Mammary epithelial cell (primary cell): ENCODE measurements around the gene BCL6B.

ENCODE experiments used
- EZH2 ChIP-seq: IDR thresholded peaks from 2 replicates; pipeline ENCODE4 v1.6.1; 2012; ENCODE audit warnings: low read length, inconsistent platforms, borderline replicate concordance
- TF ChIP-seq, protein P1 (sequence below), 2 donors: IDR thresholded peaks in 1 of 2; conservative IDR thresholded peaks in 1 of 2; 2 replicates each; pipeline ENCODE4 v1.5.1; 2011 to 2012; ENCODE audit warnings: inconsistent platforms in 2 of 2, low read length in 2 of 2, mild to moderate bottlenecking in 2 of 2, control low read depth in 1 of 2, low read depth in 1 of 2; ENCODE audit not compliant: insufficient read depth in 1 of 2; ENCODE audit errors: extremely low read depth in 1 of 2

DNA sequence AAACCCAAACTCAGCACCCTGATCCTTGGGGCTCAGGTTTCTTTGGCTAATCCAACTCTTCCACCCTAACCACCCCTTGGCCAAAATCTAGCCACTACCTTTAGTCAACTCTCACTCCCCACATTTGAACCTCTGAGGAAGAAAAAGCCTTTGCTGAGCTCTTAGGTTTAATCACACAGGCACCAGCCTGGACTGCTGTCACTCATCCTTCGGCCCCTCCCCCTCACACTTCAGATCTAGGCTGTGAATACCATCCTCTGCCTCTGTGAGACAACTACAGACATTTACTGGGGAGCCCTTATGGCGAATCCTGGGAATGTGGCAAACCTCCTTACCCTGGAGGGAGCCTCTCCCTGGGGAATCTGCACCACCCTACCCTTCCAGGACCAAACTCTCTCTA is 15.7 kb upstream of the BCL6B start:
- TF ChIP-seq, protein P1, sequence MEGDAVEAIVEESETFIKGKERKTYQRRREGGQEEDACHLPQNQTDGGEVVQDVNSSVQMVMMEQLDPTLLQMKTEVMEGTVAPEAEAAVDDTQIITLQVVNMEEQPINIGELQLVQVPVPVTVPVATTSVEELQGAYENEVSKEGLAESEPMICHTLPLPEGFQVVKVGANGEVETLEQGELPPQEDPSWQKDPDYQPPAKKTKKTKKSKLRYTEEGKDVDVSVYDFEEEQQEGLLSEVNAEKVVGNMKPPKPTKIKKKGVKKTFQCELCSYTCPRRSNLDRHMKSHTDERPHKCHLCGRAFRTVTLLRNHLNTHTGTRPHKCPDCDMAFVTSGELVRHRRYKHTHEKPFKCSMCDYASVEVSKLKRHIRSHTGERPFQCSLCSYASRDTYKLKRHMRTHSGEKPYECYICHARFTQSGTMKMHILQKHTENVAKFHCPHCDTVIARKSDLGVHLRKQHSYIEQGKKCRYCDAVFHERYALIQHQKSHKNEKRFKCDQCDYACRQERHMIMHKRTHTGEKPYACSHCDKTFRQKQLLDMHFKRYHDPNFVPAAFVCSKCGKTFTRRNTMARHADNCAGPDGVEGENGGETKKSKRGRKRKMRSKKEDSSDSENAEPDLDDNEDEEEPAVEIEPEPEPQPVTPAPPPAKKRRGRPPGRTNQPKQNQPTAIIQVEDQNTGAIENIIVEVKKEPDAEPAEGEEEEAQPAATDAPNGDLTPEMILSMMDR (conservative IDR thresholded peaks at IDR 0.05 in 1 of 2, IDR thresholded peaks at IDR 0.05 in 1 of 2; ENCODE audit: extremely low read depth in 1 of 2, insufficient read depth in 1 of 2, low read depth in 1 of 2, low read length in 2 of 2): no peak
- no peak for TF ChIP-seq EZH2
